ENCODE measurements around the gene GPRIN1.

- TF ChIP-seq CTCF (IDR thresholded peaks at IDR 0.05; ENCODE audit: insufficient read depth, low read length, poor library complexity, severe bottlenecking), result no peak
- TF ChIP-seq EZH2phosphoT487 (conservative IDR thresholded peaks at IDR 0.05; ENCODE audit: low read length), result no peak
Observed at GRCh38 chr5:176632745-176633144, 22.8 kb upstream of the GPRIN1 start.

Measured in SU-DHL-6 (cell line).